ENCODE measurements around the gene NBEA.

NBEA gene

GRCh38 chr13:35600137-35600536, 658.1 kb downstream of the NBEA start:
- H3K4me3 ChIP-seq (ENCODE audit: low read depth, low read length): no peak overlapping the region
- TF ChIP-seq CTCF (IDR thresholded peaks at IDR 0.05; ENCODE audit: low read depth, low read length, missing control alignments): no peak
- in situ Hi-C loops (cut with HindIII; ENCODE audit: low sequenced_read_pairs): no loop called here
- DNase-seq (ENCODE audit: low read depth): no peak

- TF ChIP-seq CTCF (IDR thresholded peaks at IDR 0.05; ENCODE audit: low read depth, low read length, missing control alignments): no peak
- H3K4me3 ChIP-seq (ENCODE audit: low read depth, low read length): no peak overlapping the region
- in situ Hi-C loops (cut with HindIII; ENCODE audit: low sequenced_read_pairs): no loop called here
- DNase-seq (ENCODE audit: low read depth): no peak
These were observed 661.7 kb downstream of the NBEA start for GRCh38 chr13:35603593-35604285.

GRCh38 chr13:35614666-35615065, 672.6 kb downstream of the NBEA start:
- DNase-seq (ENCODE audit: low read depth): no peak
- H3K4me3 ChIP-seq (ENCODE audit: low read depth, low read length): no peak overlapping the region
- TF ChIP-seq CTCF (IDR thresholded peaks at IDR 0.05; ENCODE audit: low read depth, low read length, missing control alignments): no peak
- in situ Hi-C loops (cut with HindIII; ENCODE audit: low sequenced_read_pairs): no loop called here

GRCh38 chr13:35617420-35617819, 675.4 kb downstream of the NBEA start:
- no peak for TF ChIP-seq CTCF (IDR thresholded peaks at IDR 0.05; ENCODE audit: low read depth, low read length, missing control alignments)
- in situ Hi-C loops (cut with HindIII; ENCODE audit: low sequenced_read_pairs): no loop called here
- H3K4me3 ChIP-seq (ENCODE audit: low read depth, low read length): no peak overlapping the region
- DNase-seq (ENCODE audit: low read depth): no peak

- in situ Hi-C loops (cut with HindIII; ENCODE audit: low sequenced_read_pairs): no loop called here
- DNase-seq (ENCODE audit: low read depth): no peak
- no peak overlapping the region for H3K4me3 ChIP-seq (ENCODE audit: low read depth, low read length)
- no peak for TF ChIP-seq CTCF (IDR thresholded peaks at IDR 0.05; ENCODE audit: low read depth, low read length, missing control alignments)
These were observed 676.6 kb downstream of the NBEA start for GRCh38 chr13:35618565-35619083.

GRCh38 chr13:35621989-35622388, 679.9 kb downstream of the NBEA start:
- TF ChIP-seq CTCF (IDR thresholded peaks at IDR 0.05; ENCODE audit: low read depth, low read length, missing control alignments): no peak
- H3K4me3 ChIP-seq (ENCODE audit: low read depth, low read length): no peak overlapping the region
- in situ Hi-C loops (cut with HindIII; ENCODE audit: low sequenced_read_pairs): no loop called here
- no peak for DNase-seq (ENCODE audit: low read depth)
